ENCODE data around the gene MMAB.

The MMAB gene

GRCh38 chr12:109581856-109582255 lies 8.6 kb upstream of the MMAB start:
- no peak for DNase-seq

- DNase-seq: no peak
Observed at GRCh38 chr12:109581334-109581691, 8.0 kb upstream of the MMAB start.

DNA sequence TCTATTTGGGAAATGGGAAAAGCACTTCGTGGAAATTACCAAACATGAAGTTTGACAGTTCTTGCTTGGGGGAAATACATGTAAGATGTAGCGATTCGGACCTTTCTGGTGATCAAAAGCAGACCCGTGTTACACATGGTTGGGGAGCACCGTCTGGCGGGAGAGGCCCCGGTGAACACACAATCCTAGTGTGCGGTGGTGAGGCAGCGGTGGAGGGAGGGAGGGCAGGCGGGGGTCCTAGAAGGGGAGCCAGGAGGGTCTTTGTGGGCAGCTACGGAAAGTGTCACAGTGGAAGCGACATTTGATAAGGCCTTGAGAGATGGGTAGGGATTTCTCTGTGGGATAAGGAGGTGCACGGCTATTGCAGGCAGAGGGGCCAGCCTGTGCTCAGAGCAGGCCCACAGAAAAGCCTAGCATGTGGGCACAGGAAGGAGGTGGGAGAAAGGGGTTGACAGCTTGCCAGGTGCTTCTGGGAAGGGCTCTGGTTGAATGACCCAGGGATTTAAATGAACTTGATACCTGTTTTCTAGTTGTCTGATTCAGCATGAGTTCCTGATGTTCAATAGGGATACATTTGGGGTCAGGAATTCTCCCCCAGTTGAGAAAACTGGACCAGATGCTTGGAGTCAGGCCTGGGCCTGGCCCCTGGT lies 7.5 kb upstream of the MMAB start:
- DNase-seq: no peak

DNA sequence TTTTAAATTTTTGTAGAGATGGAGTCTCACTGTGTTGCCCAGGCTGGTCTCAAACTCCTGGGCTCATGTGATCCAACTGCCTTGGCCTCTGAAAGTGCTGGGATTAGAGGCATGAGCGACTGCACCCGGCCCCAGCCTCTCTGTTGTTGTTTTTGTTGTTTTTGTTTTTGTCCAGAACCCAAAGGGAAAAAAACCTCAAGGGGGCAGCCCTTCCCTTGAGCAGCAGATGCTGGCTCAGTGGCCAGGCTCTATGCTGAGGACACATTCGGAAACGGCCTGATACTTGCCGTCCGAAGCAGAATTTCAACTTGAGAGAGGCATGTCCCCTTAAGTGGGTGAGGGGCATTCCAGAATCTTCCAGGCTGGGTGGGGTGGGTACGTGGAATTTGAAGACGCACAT lies 7.0 kb upstream of the MMAB start:
- DNase-seq: no peak

GRCh38 chr12:109579639-109580038 lies 6.3 kb upstream of the MMAB start:
- no peak for DNase-seq

DNA sequence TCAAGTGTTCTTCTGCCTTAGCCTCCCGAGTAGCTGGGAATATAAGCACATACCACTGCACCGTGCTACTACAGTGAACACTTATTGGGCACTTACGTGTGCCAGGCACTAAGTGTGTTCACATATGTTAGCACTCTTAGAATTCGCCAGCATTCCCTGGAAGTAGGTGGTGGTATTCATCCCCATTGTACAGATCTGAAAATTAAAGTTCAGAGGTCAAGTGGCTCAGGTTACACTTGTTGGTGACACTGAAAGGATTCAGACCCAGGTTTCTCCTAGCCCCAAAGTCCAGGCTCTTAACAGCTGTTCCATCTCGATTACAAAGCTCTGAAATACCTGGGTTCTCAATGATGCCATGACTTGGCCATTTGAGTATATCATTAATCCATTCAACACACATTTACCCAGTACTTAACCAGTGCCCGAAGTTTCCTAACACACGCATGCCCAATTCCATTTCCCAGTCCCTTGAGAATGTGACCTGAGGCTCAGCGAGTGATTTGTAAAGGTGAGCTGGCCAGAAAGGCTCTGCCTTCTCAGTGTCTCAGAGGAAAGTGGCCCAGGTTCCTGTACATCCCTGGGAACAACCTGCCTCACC lies 5.1 kb upstream of the MMAB start:
- DNase-seq: no peak

GRCh38 chr12:109577311-109577710 lies 4.0 kb upstream of the MMAB start:
- DNase-seq: no peak

DNA sequence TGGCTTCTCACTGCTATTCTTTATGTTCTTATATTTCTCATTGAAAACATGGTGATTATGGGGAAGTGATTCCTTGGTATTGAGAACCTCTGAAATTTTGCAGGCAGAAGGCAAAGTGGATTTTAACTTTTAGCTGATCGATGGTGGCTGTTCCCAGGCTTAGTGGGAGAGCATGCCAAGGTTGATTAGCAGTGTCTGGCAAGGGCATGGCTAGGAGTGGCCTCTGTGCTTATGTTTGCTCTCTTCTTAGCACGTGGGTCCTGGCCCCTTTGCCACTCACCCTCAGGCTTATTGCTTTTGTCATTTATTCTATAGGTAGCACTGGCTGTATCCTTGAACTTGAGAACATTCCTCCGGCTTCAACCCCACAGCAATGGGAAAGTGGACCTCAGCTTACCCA lies 2.4 kb upstream of the MMAB start:
- no peak for DNase-seq

DNA sequence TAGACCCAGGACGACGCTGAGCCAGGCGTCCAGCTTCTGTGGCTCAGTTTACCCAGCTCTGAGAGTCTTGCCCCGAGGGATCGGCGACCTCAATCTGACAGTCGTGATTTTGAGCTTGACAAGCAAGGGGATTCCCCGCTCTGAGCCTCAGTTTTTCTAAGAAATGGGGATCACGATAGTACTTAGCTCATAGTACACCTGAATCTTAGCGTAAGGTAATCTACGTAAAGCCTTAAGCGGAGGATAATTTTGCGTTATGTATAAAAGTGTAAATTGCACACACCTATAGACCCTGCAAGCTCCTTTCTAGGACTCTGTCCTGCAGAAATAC lies 575 bp upstream of the MMAB start:
- no peak for DNase-seq

GRCh38 chr12:109572506-109572845 lies 828 bp downstream of the MMAB start:
- DNase-seq: no peak

GRCh38 chr12:109571773-109572505 lies 1.4 kb downstream of the MMAB start:
- no peak for DNase-seq

DNA sequence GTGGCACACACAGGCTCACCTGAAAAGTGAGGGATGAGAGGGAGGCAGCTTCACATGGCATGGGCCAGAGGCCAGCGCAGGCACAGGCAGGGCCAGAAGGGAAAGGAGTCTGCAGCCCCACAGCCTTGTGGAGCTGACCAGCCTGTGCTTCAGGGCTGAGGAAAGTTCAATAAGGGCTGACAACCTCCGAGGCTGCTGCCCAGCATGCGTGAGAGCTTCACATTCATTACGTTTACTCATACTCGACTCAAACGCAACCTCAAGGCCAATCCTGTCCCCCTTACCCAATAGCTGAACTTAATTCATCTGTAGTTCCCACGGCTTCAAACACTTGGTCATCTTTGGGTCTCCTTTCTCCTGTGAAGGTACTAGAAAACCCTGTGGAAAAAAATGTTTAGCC lies 4.8 kb downstream of the MMAB start:
- DNase-seq: no peak

DNA sequence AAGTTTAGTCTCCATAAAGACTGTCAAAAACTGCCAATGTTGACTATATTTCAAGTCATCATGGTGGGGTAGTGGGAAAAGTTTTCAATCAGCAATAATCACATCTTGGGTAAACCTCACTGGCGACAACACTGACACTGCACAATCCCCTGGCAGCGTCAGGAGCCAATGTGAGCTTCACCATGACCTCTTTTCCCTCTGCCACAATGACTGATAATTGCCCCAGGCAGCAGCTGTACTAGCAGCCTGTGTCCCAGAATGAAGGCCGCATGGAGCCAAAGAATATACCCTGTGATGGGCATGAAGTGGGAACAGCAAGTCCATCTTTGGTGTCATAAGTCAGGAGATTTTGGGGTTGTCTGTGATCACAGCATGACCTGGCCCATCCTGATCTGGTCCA lies 5.3 kb downstream of the MMAB start:
- no peak for DNase-seq

GRCh38 chr12:109567296-109567695 lies 6.0 kb downstream of the MMAB start:
- DNase-seq: no peak

GRCh38 chr12:109566424-109566823 lies 6.9 kb downstream of the MMAB start:
- no peak for DNase-seq

DNA sequence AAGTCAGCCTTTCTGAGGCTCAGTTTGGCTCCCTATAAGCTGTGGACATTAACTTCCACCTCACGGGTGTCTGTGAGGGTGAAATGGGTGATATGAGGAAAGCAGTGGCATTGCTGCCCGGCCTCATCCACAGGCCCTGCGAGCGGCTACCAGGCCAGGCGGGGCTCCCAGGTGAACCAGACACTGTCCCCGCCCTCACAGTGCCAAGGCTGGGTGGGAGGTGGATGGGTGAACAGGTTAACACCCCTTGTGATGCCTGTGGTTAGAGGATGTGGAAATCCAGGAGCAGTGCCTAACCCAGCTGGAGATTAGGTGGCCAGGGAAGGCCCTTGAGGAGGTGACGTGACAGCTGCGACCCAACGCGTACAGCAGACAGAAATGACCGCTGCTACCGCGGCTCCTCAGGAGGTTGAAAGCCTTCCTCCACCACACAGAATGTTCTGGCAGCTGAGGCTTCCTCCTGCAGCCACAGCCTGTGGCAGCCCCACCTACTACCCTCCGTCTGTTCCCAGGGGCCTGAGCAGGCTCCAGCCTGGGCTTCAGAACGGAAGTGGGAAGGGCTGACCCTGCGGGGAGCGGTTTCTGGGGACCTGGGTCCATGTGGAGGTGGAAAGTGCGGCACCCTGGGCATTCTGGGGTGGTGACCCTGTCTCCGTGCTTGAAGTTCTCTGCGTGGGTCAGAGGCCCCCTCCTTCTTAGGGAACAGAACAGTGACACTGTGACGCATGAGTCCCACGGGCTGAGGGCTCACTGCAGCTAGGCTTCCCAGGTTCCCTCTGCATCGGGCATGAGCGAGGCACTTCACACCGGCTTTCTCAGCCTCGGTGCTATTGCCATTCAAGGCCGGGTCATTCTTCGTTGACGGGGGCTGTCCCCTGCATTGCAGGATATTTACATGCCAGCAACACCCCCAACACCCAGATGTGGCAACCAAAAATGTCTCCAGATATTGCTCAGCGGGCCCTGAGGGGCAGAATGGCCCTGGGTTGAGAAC lies 9.7 kb downstream of the MMAB start:
- DNase-seq: no peak

- DNase-seq: no peak
Observed at GRCh38 chr12:109562871-109563270, 10.4 kb downstream of the MMAB start.

DNA sequence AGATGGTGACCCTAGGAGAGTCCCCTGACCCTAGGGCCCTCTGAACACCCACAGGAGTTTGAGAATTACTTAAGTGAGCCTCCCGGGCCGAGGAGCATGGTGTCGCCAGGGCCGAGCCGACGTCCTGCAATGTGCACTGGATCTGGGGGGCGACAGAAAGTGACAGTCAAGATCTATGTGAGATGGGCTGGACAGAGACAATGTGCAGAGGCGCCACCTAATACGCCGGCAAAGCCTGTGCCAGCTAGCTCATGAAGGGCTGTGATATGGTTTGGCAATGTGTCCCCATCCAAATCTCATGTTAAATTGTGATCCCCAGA lies 11.6 kb downstream of the MMAB start:
- DNase-seq: no peak

DNA sequence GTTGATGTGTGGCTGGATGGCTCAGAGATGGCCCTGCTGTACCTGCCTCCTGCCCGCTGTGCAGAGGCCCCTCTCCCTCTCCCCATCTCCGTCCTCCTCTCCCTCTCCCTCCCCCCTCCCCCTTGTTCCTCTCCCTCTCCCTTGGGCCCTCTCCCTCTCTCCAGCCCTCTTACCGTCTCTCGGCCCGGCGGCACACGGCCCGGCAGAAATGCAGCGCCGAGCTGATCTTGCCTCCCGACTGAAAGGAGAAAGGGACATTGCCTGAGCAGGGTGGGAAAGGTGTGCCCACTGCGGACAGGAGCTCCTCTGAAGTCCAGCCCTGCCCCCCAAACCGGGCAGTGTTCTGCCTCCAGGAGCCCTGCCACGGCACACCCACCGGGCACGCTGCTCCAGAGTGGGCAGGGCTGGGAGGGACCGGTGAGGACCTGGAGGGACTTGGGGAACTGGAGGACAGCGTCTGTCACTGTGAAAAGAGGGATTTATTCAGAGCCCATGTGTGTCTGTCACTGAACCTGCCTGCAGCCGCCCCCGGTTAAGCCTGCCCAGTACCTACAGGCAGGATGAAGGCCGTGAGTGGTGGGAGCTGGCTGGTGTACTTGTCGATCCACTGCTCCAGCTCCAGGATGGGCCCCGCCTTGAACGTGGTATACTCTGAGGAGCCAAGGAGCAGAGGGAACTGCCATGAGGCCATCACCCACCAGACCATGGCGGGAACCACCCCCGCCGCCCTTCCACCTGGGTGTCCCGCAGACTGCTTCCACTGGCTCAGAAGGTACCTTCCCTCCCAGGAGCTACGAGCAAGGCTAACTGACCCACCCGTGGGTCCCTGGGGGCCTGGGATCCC lies 12.2 kb downstream of the MMAB start:
- no peak for DNase-seq

- no peak for DNase-seq
Observed at GRCh38 chr12:109559601-109560000, 13.7 kb downstream of the MMAB start.

GRCh38 chr12:109559200-109559505 lies 14.2 kb downstream of the MMAB start:
- DNase-seq: no peak

GRCh38 chr12:109558374-109559199 lies 14.7 kb downstream of the MMAB start:
- no peak for DNase-seq
